Measurements from ENCODE around the gene MYL10. TPM values are rescaled to one million over a fixed set of nuclear protein-coding genes. Genes with fewer than 3 reads are reported as not detected.

Gene MYL10
- total and polyA plus RNA-seq, 2 donors (not counting 3 experiments of a cell fraction or from before 2014, with no cell fraction given) = not detected

GRCh38 chr7:101578552-101578951 is 50.5 kb downstream of the MYL10 start:
- H3K9me1 ChIP-seq (replicated peaks; ENCODE audit: control insufficient read depth, extremely low read depth, insufficient read depth, low read length) = no peaks in the 10 kb centered on the region
- DNase-seq (ENCODE audit: low read depth, low spot score) = no peak
- H3K79me2 ChIP-seq (ENCODE audit: control insufficient read depth, insufficient read depth, low read length) = no peaks in the 10 kb centered on the region
- H3K9me3 ChIP-seq (replicated peaks; ENCODE audit: control insufficient read depth, insufficient read depth, low read length) = no peaks in the 10 kb centered on the region
- H3K27me3 ChIP-seq (ENCODE audit: control insufficient read depth in 2 of 2, insufficient read depth in 2 of 2, low read length in 2 of 2) = peaks cover 6 to 9% of the 10 kb centered on the region in 2 experiments
- H4K20me1 ChIP-seq (replicated peaks; ENCODE audit: control insufficient read depth, extremely low read depth, insufficient read depth, low read length) = no peaks in the 10 kb centered on the region
- dilution Hi-C loops (cut with MboI; ENCODE audit: extremely low pct_ligation_motif_present, low sequenced_read_pairs) (no loop called here), intact Hi-C loops (cut with micrococcal nuclease) (no loop called here)
- no peak overlapping the region for H2AFZ ChIP-seq (ENCODE audit: low read depth, low read length)
- ChIA-PET CTCF (interaction anchor here (0.6 kb wide), 2 partner anchors 8 to 20 kb away, joined by 4 to 5 read pairs; no protein-coding TSS in a partner anchor), POLR2A (no interaction called here)
- no peak overlapping the region for H3K9ac ChIP-seq (replicated peaks; ENCODE audit: extremely low read depth, insufficient read depth, low read length)
- TF ChIP-seq, protein P1, sequence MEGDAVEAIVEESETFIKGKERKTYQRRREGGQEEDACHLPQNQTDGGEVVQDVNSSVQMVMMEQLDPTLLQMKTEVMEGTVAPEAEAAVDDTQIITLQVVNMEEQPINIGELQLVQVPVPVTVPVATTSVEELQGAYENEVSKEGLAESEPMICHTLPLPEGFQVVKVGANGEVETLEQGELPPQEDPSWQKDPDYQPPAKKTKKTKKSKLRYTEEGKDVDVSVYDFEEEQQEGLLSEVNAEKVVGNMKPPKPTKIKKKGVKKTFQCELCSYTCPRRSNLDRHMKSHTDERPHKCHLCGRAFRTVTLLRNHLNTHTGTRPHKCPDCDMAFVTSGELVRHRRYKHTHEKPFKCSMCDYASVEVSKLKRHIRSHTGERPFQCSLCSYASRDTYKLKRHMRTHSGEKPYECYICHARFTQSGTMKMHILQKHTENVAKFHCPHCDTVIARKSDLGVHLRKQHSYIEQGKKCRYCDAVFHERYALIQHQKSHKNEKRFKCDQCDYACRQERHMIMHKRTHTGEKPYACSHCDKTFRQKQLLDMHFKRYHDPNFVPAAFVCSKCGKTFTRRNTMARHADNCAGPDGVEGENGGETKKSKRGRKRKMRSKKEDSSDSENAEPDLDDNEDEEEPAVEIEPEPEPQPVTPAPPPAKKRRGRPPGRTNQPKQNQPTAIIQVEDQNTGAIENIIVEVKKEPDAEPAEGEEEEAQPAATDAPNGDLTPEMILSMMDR (IDR thresholded peaks at IDR 0.05; ENCODE audit: extremely low read depth in 1 of 2, insufficient read depth in 1 of 2, low read depth in 1 of 2, low read length in 2 of 2) = no peak
- TF ChIP-seq EZH2 (IDR thresholded peaks at IDR 0.05; ENCODE audit: borderline replicate concordance, low read depth, low read length, severe bottlenecking) (no peak), FOS (IDR thresholded peaks at IDR 0.05; ENCODE audit: borderline replicate concordance, insufficient read depth, low read length) (no peak), POLR2A (IDR thresholded peaks at IDR 0.05; ENCODE audit: low read depth, low read length) (no peak), GATA2 (IDR thresholded peaks at IDR 0.05; ENCODE audit: insufficient read depth, insufficient read length, low read depth, low read length) (no peak), POLR2AphosphoS5 (IDR thresholded peaks at IDR 0.05; ENCODE audit: insufficient read depth, low read depth, low read length) (no peak), JUN (IDR thresholded peaks at IDR 0.05; ENCODE audit: borderline replicate concordance, insufficient read depth, insufficient read length, low read depth) (no peak), MYC (IDR thresholded peaks at IDR 0.05; ENCODE audit: low read depth, low read length) (no peak)
- TF ChIP-seq, protein P2, sequence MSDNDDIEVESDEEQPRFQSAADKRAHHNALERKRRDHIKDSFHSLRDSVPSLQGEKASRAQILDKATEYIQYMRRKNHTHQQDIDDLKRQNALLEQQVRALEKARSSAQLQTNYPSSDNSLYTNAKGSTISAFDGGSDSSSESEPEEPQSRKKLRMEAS (IDR thresholded peaks at IDR 0.05; ENCODE audit: insufficient read depth, insufficient read length) = no peak
- H3K4me2 ChIP-seq (ENCODE audit: insufficient read depth, low read length) = no peak overlapping the region
- H3K36me3 ChIP-seq (ENCODE audit: control insufficient read depth in 2 of 2, extremely low read depth in 1 of 2, insufficient read depth in 2 of 2, low read length in 2 of 2) = no peaks in the 10 kb centered on the region
- H3K4me3 ChIP-seq (replicated peaks in 1 of 3; ENCODE audit: insufficient read depth in 1 of 3, low read depth in 1 of 3, low read length in 3 of 3) = no peak overlapping the region
- no TSS peak for BruUV-seq (replicated peaks)
- H3K4me1 ChIP-seq (ENCODE audit: control insufficient read depth, extremely low read depth, insufficient read depth, low read length) = no peaks in the 10 kb centered on the region
- no peak overlapping the region for H3K27ac ChIP-seq (ENCODE audit: insufficient read depth, low read depth, low read length)
- FAIRE-seq = no peak

All from endothelial cell of umbilical vein (primary cell).